Nephron progenitor cell (in vitro differentiated cells): Measurements from ENCODE around the gene DLG1.

ENCODE experiments used
- DNase-seq: peaks from one replicate; pipeline ENCODE4 v3.0.0; 2021
- H3K27ac Mint-ChIP-seq: 2 replicates; pipeline ENCODE4 v1.8.0; 2021; ENCODE audit warnings: mild to moderate bottlenecking, moderate library complexity, mixed read lengths
- H3K27me3 Mint-ChIP-seq: 2 replicates; pipeline ENCODE4 v1.8.0; 2021; ENCODE audit warnings: mild to moderate bottlenecking, low read depth, mixed read lengths; ENCODE audit not compliant: poor library complexity
- H3K36me3 Mint-ChIP-seq: 2 replicates; pipeline ENCODE4 v1.8.0; 2021; ENCODE audit warnings: low read depth, mixed read lengths
- H3K4me1 Mint-ChIP-seq: 2 replicates; pipeline ENCODE4 v1.8.0; 2021; ENCODE audit warnings: mixed read lengths
- H3K4me3 Mint-ChIP-seq: 2 replicates; pipeline ENCODE4 v1.8.0; 2021; ENCODE audit warnings: mild to moderate bottlenecking, moderate library complexity, mixed read lengths
- H3K9me3 Mint-ChIP-seq: 2 replicates; pipeline ENCODE4 v1.8.0; 2021; ENCODE audit warnings: mild to moderate bottlenecking, moderate library complexity, mixed read lengths
- TF ChIP-seq, protein P1 (sequence below): fragments of 200-600 bp; sonication (generic); IDR thresholded peaks from 2 replicates; pipeline ENCODE4 v1.5.0; 2021; ENCODE audit warnings: antibody characterized with exemption

DLG1 gene

DNA sequence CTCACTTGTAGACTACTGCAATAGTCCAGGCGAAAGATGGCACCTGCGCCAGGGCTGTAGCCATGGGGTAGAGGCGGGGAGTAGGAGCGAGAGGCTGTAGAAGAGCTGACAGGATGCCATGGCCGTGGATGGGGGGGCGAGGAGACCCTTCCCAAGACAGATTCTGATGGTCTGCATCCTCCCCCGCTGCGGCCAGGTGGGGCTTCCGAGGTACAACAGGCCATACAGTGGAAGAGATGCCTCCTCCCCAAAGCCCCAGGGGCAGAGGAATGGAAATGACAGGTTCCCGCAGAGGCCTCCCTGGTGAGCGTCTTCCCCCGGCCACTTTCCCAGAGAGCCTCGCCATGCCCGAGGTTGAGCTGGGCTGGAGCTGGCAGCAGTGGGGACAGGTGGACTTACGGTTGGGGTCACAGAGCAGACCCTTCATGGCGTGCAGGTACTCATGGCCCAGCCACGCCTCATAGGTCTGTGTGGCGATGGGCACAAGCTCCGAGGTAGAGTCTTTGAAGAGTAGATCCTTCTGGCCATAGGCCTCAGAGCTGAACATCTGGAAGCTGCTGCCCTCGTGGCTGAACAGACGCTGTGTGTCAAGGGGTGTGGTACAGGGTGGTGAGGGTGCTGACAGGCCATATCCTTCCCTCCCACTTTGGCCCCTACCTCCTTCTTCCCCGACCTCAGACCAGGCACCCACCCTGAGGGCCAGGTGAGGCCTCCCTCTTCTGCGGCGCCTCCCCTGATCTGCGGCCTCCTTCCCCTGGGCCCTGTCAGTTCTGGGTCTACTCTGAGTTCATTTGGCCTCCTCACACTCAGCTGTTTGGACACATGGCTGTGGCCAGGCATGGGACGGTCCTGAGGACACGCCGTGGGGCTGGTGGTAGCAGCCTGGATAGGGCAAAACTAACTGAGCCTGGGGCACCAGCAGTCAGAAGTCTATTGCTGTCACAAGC, 282.3 kb downstream of the DLG1 start:
- TF ChIP-seq, protein P1, sequence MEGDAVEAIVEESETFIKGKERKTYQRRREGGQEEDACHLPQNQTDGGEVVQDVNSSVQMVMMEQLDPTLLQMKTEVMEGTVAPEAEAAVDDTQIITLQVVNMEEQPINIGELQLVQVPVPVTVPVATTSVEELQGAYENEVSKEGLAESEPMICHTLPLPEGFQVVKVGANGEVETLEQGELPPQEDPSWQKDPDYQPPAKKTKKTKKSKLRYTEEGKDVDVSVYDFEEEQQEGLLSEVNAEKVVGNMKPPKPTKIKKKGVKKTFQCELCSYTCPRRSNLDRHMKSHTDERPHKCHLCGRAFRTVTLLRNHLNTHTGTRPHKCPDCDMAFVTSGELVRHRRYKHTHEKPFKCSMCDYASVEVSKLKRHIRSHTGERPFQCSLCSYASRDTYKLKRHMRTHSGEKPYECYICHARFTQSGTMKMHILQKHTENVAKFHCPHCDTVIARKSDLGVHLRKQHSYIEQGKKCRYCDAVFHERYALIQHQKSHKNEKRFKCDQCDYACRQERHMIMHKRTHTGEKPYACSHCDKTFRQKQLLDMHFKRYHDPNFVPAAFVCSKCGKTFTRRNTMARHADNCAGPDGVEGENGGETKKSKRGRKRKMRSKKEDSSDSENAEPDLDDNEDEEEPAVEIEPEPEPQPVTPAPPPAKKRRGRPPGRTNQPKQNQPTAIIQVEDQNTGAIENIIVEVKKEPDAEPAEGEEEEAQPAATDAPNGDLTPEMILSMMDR, result no peak
- DNase-seq, result no peak
- H3K9me3 Mint-ChIP-seq, result no peaks in the 10 kb centered on the region
- H3K36me3 Mint-ChIP-seq, result no peaks in the 10 kb centered on the region
- no peak overlapping the region for H3K4me3 Mint-ChIP-seq
- no peak overlapping the region for H3K27ac Mint-ChIP-seq
- H3K4me1 Mint-ChIP-seq, result peaks cover 20% of the 10 kb centered on the region
- H3K27me3 Mint-ChIP-seq, result peaks cover 9% of the 10 kb centered on the region

DNA sequence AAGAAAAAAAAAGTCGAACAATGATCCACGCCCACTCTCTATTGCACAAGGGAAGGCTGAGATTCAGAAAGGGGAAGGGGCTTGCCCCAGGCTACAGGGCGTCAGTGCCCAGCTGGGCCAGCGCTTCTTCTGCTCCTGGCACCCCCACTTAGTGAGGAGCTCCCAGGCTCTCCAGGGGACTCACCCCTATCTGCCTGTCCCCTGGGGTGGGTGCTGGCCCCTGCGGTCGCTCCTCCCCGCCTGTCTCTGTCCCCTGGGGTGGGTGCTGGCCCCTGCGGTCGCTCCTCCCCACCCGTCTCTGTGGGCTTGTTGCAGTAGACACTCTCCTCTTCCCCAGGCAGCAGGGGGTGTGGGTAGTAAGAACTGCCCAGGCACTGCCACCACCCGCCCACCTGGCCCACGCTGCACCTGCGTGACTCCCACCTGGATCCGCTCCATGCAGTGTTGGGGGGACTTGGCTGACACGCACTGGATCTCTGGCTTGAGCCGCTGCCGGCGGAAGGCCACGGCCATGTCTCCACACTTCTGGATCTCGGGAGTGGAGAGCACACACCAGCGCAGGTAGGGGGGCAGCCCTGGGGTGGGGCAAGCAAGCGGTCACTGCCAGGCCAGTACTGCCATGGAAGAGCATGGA, 283.4 kb downstream of the DLG1 start:
- no peak overlapping the region for H3K4me3 Mint-ChIP-seq
- no peak overlapping the region for H3K27ac Mint-ChIP-seq
- H3K36me3 Mint-ChIP-seq, result no peaks in the 10 kb centered on the region
- peaks cover 17% of the 10 kb centered on the region for H3K4me1 Mint-ChIP-seq
- TF ChIP-seq, protein P1, result no peak
- no peaks in the 10 kb centered on the region for H3K9me3 Mint-ChIP-seq
- no peak for DNase-seq
- H3K27me3 Mint-ChIP-seq, result peaks cover 9% of the 10 kb centered on the region

DNA sequence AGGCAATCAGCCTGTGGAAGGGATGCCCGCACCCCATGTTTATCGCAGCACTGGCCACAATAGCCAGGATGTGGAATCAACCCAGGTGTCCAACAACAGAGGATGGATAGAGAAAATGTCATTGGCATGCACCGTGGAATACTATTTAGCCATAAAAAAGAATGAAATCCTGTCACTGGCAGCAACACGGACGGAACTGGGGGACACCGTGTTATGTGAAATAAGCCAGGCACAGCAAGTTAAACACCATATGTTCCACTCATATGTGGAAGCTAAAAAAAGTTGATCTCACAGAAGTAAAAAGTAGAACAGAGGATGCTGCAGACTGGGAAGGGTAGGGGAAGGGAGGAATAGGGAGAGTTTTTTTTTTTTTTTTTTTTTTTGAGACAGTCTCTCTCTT, 284.4 kb downstream of the DLG1 start:
- no peak for DNase-seq
- Mint-ChIP-seq H3K27me3 (peaks cover 4% of the 10 kb centered on the region), H3K4me1 (peaks cover 6% of the 10 kb centered on the region), H3K9me3 (no peaks in the 10 kb centered on the region), H3K27ac (no peak overlapping the region), H3K4me3 (no peak overlapping the region), H3K36me3 (no peaks in the 10 kb centered on the region)
- TF ChIP-seq, protein P1, result no peak

DNA sequence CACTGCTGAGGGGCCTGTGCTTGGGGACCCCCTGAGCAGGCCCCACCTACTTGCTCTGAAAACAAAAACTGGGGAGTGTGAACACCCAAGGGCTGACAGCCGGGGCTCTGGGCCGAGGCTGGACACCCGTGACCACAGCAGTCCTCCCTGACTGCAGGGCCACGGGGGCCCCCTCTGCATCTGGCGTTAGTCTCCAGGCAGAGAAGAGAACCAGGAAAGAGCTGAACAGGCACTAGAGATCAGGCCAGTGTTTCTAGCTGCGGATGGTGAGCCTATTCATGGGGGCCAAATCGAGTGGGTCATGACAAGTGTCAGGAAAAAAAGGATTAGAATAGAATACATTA, 285.9 kb downstream of the DLG1 start:
- DNase-seq, result no peak
- Mint-ChIP-seq H3K27me3 (no peaks in the 10 kb centered on the region), H3K4me1 (peaks cover 5% of the 10 kb centered on the region), H3K4me3 (no peak overlapping the region), H3K27ac (no peak overlapping the region), H3K36me3 (no peaks in the 10 kb centered on the region), H3K9me3 (no peaks in the 10 kb centered on the region)
- TF ChIP-seq, protein P1, result no peak

DNA sequence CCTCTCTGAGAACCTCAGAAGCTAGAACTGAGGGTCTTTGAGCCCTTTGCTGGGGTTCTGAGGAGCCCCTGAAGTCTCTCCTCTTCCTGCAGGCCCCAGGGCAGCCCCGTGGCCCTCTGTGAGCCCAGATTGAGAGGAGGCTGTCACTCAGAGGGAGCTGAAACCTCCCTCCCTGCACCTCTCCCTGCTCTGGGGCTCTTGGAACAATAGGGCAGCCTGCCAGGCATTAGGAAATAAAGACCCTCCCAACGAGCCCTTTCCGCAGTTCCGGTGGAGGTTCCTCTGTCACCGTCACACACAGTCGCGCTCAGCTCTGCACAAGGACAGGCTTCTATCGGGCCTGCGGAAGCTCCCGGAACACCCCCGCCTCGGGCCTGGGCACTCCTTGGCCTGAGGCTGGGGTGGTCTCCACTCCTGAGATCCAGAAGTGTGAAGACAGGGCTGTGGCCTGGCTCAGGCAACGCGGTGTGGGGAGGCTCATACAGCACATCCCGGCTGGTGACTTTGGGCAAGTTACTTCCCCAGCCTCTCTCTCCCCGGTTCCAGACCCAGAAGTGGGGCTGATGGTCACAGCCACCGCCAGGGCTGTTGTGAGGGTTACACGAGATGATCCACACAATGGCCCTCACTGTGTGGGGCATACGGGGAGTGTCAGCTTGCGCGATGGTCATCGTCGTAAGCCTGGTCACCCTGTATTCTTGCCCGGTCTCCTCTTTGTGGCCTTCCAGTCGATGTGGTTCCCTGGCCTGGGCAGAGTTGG, 286.5 kb downstream of the DLG1 start:
- Mint-ChIP-seq H3K4me1 (peaks cover 5% of the 10 kb centered on the region), H3K9me3 (no peaks in the 10 kb centered on the region), H3K36me3 (no peaks in the 10 kb centered on the region), H3K4me3 (no peak overlapping the region), H3K27me3 (no peaks in the 10 kb centered on the region), H3K27ac (peak overlapping the region; percentile 36)
- DNase-seq, result no peak
- TF ChIP-seq, protein P1, result no peak
